KMS-11 (cell line): ENCODE data around the gene RPTOR.
"Not testable (repeated sequence)": the region's sequence is repeated elsewhere in the genome, so short reads cannot be mapped to it uniquely, and the experiment has no call there.

ENCODE experiments used
- H2AFZ ChIP-seq: fragments of 200-600 bp; sonication (generic); 2 replicates; pipeline ENCODE4 v1.6.1; 2016; ENCODE audit warnings: antibody characterized with exemption, mixed run types, low read depth
- H3K27ac ChIP-seq: fragments of 200-600 bp; sonication (generic); 2 replicates; pipeline ENCODE4 v1.6.1; 2016; ENCODE audit warnings: mild to moderate bottlenecking, mixed run types
- H3K27me3 ChIP-seq: fragments of 200-600 bp; sonication (generic); 2 replicates; pipeline ENCODE4 v1.6.1; 2017; ENCODE audit warnings: mild to moderate bottlenecking, low read depth, mixed run types, moderate library complexity; ENCODE audit not compliant: insufficient read depth
- H3K36me3 ChIP-seq: fragments of 200-600 bp; sonication (generic); 2 replicates; pipeline ENCODE4 v1.6.1; 2017; ENCODE audit warnings: mild to moderate bottlenecking, mixed run types; ENCODE audit not compliant: insufficient read depth
- H3K4me1 ChIP-seq: fragments of 200-600 bp; sonication (generic); 2 replicates; pipeline ENCODE4 v1.6.1; 2016; ENCODE audit warnings: mild to moderate bottlenecking, low read depth, mixed run types; ENCODE audit not compliant: poor library complexity, severe bottlenecking
- H3K4me2 ChIP-seq: fragments of 200-600 bp; sonication (generic); 2 replicates; pipeline ENCODE4 v1.7.0; 2016; ENCODE audit warnings: mild to moderate bottlenecking, mixed run types
- H3K4me3 ChIP-seq: fragments of 200-600 bp; sonication (generic); IDR thresholded peaks from 2 replicates; pipeline ENCODE4 v1.6.1; 2017; ENCODE audit warnings: low read depth, low read length, mixed read lengths; ENCODE audit not compliant: insufficient read depth
- H3K79me2 ChIP-seq: fragments of 200-600 bp; sonication (generic); 2 replicates; pipeline ENCODE4 v1.6.1; 2016; ENCODE audit warnings: low read depth, mixed run types; ENCODE audit not compliant: insufficient read depth
- H3K9ac ChIP-seq: fragments of 200-600 bp; sonication (generic); 2 replicates; pipeline ENCODE4 v1.6.1; 2016; ENCODE audit warnings: mild to moderate bottlenecking, mixed run types
- H4K20me1 ChIP-seq: fragments of 200-600 bp; sonication (generic); 2 replicates; pipeline ENCODE4 v1.6.1; 2016; ENCODE audit warnings: mild to moderate bottlenecking, mixed run types; ENCODE audit not compliant: insufficient read depth
- CTCF ChIP-seq: fragments of 200-600 bp; sonication (generic); conservative IDR thresholded peaks from 2 replicates; pipeline ENCODE4 v1.6.1; 2017; ENCODE audit warnings: low read depth, mild to moderate bottlenecking, antibody characterized with exemption, low read length, moderate library complexity, mixed read lengths

Gene RPTOR

GRCh38 chr17:80696456-80696855, 151.8 kb downstream of the RPTOR start:
- H3K4me2 ChIP-seq, result no peak overlapping the region
- no peak overlapping the region for H3K27ac ChIP-seq
- H3K27me3 ChIP-seq, result no peaks in the 10 kb centered on the region
- H4K20me1 ChIP-seq, result no peaks in the 10 kb centered on the region
- H3K9ac ChIP-seq, result no peak overlapping the region
- no peaks in the 10 kb centered on the region for H3K36me3 ChIP-seq
- H2AFZ ChIP-seq, result no peak overlapping the region
- H3K79me2 ChIP-seq, result no peaks in the 10 kb centered on the region
- TF ChIP-seq CTCF, result no peak
- no peak overlapping the region for H3K4me3 ChIP-seq
- no peaks in the 10 kb centered on the region for H3K4me1 ChIP-seq

- no peak overlapping the region for H3K4me2 ChIP-seq
- TF ChIP-seq CTCF, result no peak
- no peak overlapping the region for H3K27ac ChIP-seq
- H4K20me1 ChIP-seq, result no peaks in the 10 kb centered on the region
- no peaks in the 10 kb centered on the region for H3K79me2 ChIP-seq
- no peaks in the 10 kb centered on the region for H3K4me1 ChIP-seq
- H3K4me3 ChIP-seq, result no peak overlapping the region
- no peaks in the 10 kb centered on the region for H3K27me3 ChIP-seq
- no peak overlapping the region for H3K9ac ChIP-seq
- H2AFZ ChIP-seq, result no peak overlapping the region
- H3K36me3 ChIP-seq, result no peaks in the 10 kb centered on the region
These were observed 152.3 kb downstream of the RPTOR start for GRCh38 chr17:80696964-80697363.

GRCh38 chr17:80698297-80698696, 153.7 kb downstream of the RPTOR start:
- Histone ChIP-seq H3K4me2 (no peak overlapping the region), H3K9ac (no peak overlapping the region), H4K20me1 (no peaks in the 10 kb centered on the region), H3K27me3 (no peaks in the 10 kb centered on the region), H2AFZ (no peak overlapping the region), H3K4me3 (no peak overlapping the region), H3K27ac (no peak overlapping the region), H3K4me1 (no peaks in the 10 kb centered on the region), H3K36me3 (no peaks in the 10 kb centered on the region), H3K79me2 (no peaks in the 10 kb centered on the region)
- no peak for TF ChIP-seq CTCF

- not testable (repeated sequence) for H3K4me3 ChIP-seq, H3K36me3 ChIP-seq, H3K4me1 ChIP-seq, H3K27me3 ChIP-seq, H3K27ac ChIP-seq, H4K20me1 ChIP-seq, H3K79me2 ChIP-seq, H3K9ac ChIP-seq, H2AFZ ChIP-seq, H3K4me2 ChIP-seq
These were observed 154.6 kb downstream of the RPTOR start for GRCh38 chr17:80699205-80699604.

- Histone ChIP-seq H3K4me2 (no peak overlapping the region), H3K79me2 (no peaks in the 10 kb centered on the region; the same call in 1 of the 2 replicates), H3K36me3 (no peaks in the 10 kb centered on the region), H3K4me3 (no peak overlapping the region), H3K4me1 (no peaks in the 10 kb centered on the region), H3K27me3 (no peaks in the 10 kb centered on the region), H3K27ac (no peak overlapping the region), H3K9ac (no peak overlapping the region), H2AFZ (no peak overlapping the region), H4K20me1 (no peaks in the 10 kb centered on the region)
- no peak for TF ChIP-seq CTCF
These were observed 157.1 kb downstream of the RPTOR start for GRCh38 chr17:80701730-80702129.
